Activated T-helper 2 cell treated with anti-CD3 and anti-CD28 coated beads, Interferon-gamma antibody, Interleukin-2, Interleukin-4, amounts not matched to agents 10 μg/mL and 5 μg/mL and 100 μg/mL, durations not matched to agents 14 hours and 24 hours and 36 hours (primary cell): Measurements from ENCODE around the gene GOLGA8T. TPM values are rescaled to one million over a fixed set of nuclear protein-coding genes. Genes with fewer than 3 reads are reported as not detected.
"Not testable (repeated sequence)": the region's sequence is repeated elsewhere in the genome, so short reads cannot be mapped to it uniquely, and the experiment has no call there.

Source experiments
- DNase-seq: peaks from one replicate; pipeline ENCODE4 v3.0.0; 2021; ENCODE audit warnings: low spot score
- H3K27ac Mint-ChIP-seq: one replicate; pipeline ENCODE4 v1.8.0; 2021; ENCODE audit warnings: mixed read lengths
- H3K27me3 Mint-ChIP-seq: one replicate; pipeline ENCODE4 v1.8.0; 2021; ENCODE audit warnings: low read depth, mixed read lengths
- H3K36me3 Mint-ChIP-seq: one replicate; pipeline ENCODE4 v1.8.0; 2021; ENCODE audit warnings: low read depth, mixed read lengths
- H3K4me1 Mint-ChIP-seq: one replicate; pipeline ENCODE4 v1.8.0; 2021; ENCODE audit warnings: low read depth, mixed read lengths
- H3K4me3 Mint-ChIP-seq: one replicate; pipeline ENCODE4 v1.8.0; 2021; ENCODE audit warnings: low read depth, mild to moderate bottlenecking, moderate library complexity, mixed read lengths
- H3K9me3 Mint-ChIP-seq: one replicate; pipeline ENCODE4 v1.8.0; 2021; ENCODE audit warnings: mixed read lengths
- intact Hi-C: fragments of 100-400 bp; cut with micrococcal nuclease; formaldehyde crosslinking; loops from one replicate; pipeline ENCODE4 v1.15.1; 2023
- total RNA-seq: library from RNA; stranded (reverse); gene quantifications from 2 replicates; pipeline ENCODE4 v1.2.3, GENCODE V29; 2022

GOLGA8T gene
- total RNA-seq: not detected in 2 replicates

GRCh38 chr15:30134751-30135150 lies at the start of gene GOLGA8T:
GOLGA8T (plus strand) TSS chr15:30135051; CDS start chr15:30135149, 98 bp downstream.
- not testable (repeated sequence) for H3K36me3 Mint-ChIP-seq, H3K27me3 Mint-ChIP-seq

GRCh38 chr15:30097827-30098226 lies 37.0 kb upstream of the GOLGA8T start:
- H3K4me1 Mint-ChIP-seq, H3K27me3 Mint-ChIP-seq, intact Hi-C loops, H3K4me3 Mint-ChIP-seq, H3K27ac Mint-ChIP-seq, DNase-seq, H3K9me3 Mint-ChIP-seq, H3K36me3 Mint-ChIP-seq: not testable (repeated sequence)

More at GRCh38 chr15:30134751-30135150, at the start of gene GOLGA8T:
- intact Hi-C loops, H3K27ac Mint-ChIP-seq, H3K4me1 Mint-ChIP-seq, H3K9me3 Mint-ChIP-seq, H3K4me3 Mint-ChIP-seq, DNase-seq: not testable (repeated sequence)

GRCh38 chr15:30102890-30103289 lies 32.0 kb upstream of the GOLGA8T start:
- H3K36me3 Mint-ChIP-seq, DNase-seq, H3K4me3 Mint-ChIP-seq, H3K27me3 Mint-ChIP-seq, intact Hi-C loops, H3K9me3 Mint-ChIP-seq, H3K27ac Mint-ChIP-seq, H3K4me1 Mint-ChIP-seq: not testable (repeated sequence)

- intact Hi-C loops, DNase-seq, H3K4me3 Mint-ChIP-seq, H3K27ac Mint-ChIP-seq, H3K36me3 Mint-ChIP-seq, H3K9me3 Mint-ChIP-seq, H3K27me3 Mint-ChIP-seq, H3K4me1 Mint-ChIP-seq: not testable (repeated sequence)
These were observed 30.8 kb upstream of the GOLGA8T start for GRCh38 chr15:30103941-30104507.

- H3K27ac Mint-ChIP-seq, intact Hi-C loops, DNase-seq, H3K9me3 Mint-ChIP-seq, H3K4me1 Mint-ChIP-seq, H3K27me3 Mint-ChIP-seq, H3K4me3 Mint-ChIP-seq, H3K36me3 Mint-ChIP-seq: not testable (repeated sequence)
These were observed 24.3 kb upstream of the GOLGA8T start for GRCh38 chr15:30110591-30110990.

- H3K9me3 Mint-ChIP-seq, DNase-seq, H3K27ac Mint-ChIP-seq, H3K36me3 Mint-ChIP-seq, intact Hi-C loops, H3K4me1 Mint-ChIP-seq, H3K27me3 Mint-ChIP-seq, H3K4me3 Mint-ChIP-seq: not testable (repeated sequence)
These were observed 4.8 kb upstream of the GOLGA8T start for GRCh38 chr15:30130066-30130465.

GRCh38 chr15:30143246-30143645 lies 8.4 kb downstream of the GOLGA8T start:
- H3K4me1 Mint-ChIP-seq, H3K36me3 Mint-ChIP-seq, H3K9me3 Mint-ChIP-seq, H3K27me3 Mint-ChIP-seq, H3K4me3 Mint-ChIP-seq, intact Hi-C loops, DNase-seq, H3K27ac Mint-ChIP-seq: not testable (repeated sequence)

GRCh38 chr15:30149891-30150290 lies 15.0 kb downstream of the GOLGA8T start:
- H3K27ac Mint-ChIP-seq, intact Hi-C loops, H3K9me3 Mint-ChIP-seq, H3K4me1 Mint-ChIP-seq, H3K27me3 Mint-ChIP-seq, H3K4me3 Mint-ChIP-seq, H3K36me3 Mint-ChIP-seq, DNase-seq: not testable (repeated sequence)

- H3K27ac Mint-ChIP-seq, H3K27me3 Mint-ChIP-seq, H3K4me3 Mint-ChIP-seq, H3K9me3 Mint-ChIP-seq, DNase-seq, H3K36me3 Mint-ChIP-seq, intact Hi-C loops, H3K4me1 Mint-ChIP-seq: not testable (repeated sequence)
These were observed 27.9 kb downstream of the GOLGA8T start for GRCh38 chr15:30162479-30163357.

GRCh38 chr15:30163759-30164158 lies 28.9 kb downstream of the GOLGA8T start:
- H3K4me3 Mint-ChIP-seq, H3K27ac Mint-ChIP-seq, H3K27me3 Mint-ChIP-seq, H3K9me3 Mint-ChIP-seq, H3K4me1 Mint-ChIP-seq, H3K36me3 Mint-ChIP-seq, intact Hi-C loops, DNase-seq: not testable (repeated sequence)

- intact Hi-C loops, H3K27ac Mint-ChIP-seq, H3K36me3 Mint-ChIP-seq, H3K27me3 Mint-ChIP-seq, DNase-seq, H3K4me1 Mint-ChIP-seq, H3K4me3 Mint-ChIP-seq, H3K9me3 Mint-ChIP-seq: not testable (repeated sequence)
These were observed 29.4 kb downstream of the GOLGA8T start for GRCh38 chr15:30164257-30164656.

- not testable (repeated sequence) for H3K4me3 Mint-ChIP-seq
These were observed 32.6 kb downstream of the GOLGA8T start for GRCh38 chr15:30167403-30167802.

GRCh38 chr15:30167886-30168285 lies 33.0 kb downstream of the GOLGA8T start:
- H3K27ac Mint-ChIP-seq, H3K4me3 Mint-ChIP-seq, H3K27me3 Mint-ChIP-seq, H3K36me3 Mint-ChIP-seq, DNase-seq, H3K9me3 Mint-ChIP-seq, intact Hi-C loops, H3K4me1 Mint-ChIP-seq: not testable (repeated sequence)

More at GRCh38 chr15:30167403-30167802, 32.6 kb downstream of the GOLGA8T start:
- H3K4me1 Mint-ChIP-seq, H3K36me3 Mint-ChIP-seq, H3K27me3 Mint-ChIP-seq, H3K27ac Mint-ChIP-seq, H3K9me3 Mint-ChIP-seq, intact Hi-C loops, DNase-seq: not testable (repeated sequence)
